ENCODE results near the gene MYBPC2.

The MYBPC2 gene

DNA sequence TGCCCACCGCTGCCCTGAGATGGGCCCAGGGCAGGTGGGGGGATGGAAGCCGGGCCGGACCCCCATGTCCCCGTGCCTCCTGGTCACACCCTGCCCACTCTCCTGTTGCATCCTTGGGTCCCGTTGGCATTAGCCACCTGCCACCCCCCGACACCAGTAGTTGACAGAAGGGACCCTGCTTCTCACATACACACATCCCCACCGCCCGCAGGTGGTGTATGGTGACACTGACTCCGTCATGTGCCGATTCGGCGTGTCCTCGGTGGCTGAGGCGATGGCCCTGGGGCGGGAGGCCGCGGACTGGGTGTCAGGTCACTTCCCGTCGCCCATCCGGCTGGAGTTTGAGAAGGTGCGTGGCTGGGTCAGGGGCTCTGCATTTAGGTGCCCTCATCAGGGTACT, 19.2 kb upstream of the MYBPC2 start:
- DNase-seq (ENCODE audit: low spot score), result no peak
- TF ChIP-seq, protein P1, sequence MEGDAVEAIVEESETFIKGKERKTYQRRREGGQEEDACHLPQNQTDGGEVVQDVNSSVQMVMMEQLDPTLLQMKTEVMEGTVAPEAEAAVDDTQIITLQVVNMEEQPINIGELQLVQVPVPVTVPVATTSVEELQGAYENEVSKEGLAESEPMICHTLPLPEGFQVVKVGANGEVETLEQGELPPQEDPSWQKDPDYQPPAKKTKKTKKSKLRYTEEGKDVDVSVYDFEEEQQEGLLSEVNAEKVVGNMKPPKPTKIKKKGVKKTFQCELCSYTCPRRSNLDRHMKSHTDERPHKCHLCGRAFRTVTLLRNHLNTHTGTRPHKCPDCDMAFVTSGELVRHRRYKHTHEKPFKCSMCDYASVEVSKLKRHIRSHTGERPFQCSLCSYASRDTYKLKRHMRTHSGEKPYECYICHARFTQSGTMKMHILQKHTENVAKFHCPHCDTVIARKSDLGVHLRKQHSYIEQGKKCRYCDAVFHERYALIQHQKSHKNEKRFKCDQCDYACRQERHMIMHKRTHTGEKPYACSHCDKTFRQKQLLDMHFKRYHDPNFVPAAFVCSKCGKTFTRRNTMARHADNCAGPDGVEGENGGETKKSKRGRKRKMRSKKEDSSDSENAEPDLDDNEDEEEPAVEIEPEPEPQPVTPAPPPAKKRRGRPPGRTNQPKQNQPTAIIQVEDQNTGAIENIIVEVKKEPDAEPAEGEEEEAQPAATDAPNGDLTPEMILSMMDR (IDR thresholded peaks at IDR 0.05; ENCODE audit: extremely low read depth, missing control alignments), result no peak

DNA sequence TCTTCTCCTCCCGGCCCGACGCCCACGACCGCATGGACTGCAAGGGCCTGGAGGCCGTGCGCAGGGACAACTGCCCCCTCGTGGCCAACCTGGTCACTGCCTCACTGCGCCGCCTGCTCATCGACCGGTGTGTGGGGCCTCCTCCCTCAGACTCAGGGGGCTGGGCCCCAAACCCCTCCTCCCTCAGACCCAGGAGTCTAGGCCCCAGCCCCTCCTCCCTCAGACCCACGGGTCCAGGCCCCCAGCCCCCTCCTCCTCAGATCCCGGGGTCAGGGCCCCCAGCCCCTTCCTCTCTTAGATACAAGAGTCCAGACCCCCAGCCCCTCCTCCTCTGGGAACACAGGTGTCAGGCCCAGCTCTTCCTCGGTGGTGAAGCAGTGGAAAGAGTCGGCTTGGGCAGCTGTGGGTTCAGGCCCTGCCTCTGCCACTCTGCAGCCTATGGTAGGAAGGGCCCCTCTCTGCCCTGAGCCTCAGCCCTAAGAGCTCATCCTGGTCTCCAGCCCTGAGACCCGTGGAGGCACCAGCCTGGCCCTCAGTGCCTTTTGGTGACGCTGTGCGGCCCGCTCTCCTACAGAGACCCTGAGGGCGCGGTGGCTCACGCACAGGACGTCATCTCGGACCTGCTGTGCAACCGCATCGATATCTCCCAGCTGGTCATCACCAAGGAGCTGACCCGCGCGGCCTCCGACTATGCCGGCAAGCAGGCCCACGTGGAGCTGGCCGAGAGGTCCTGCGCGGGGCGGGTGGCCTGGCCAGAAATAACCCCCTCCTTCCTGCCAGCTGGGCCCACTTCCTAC, 17.6 kb upstream of the MYBPC2 start:
- TF ChIP-seq, protein P1 (IDR thresholded peaks at IDR 0.05; ENCODE audit: extremely low read depth, missing control alignments), result peak; percentile 94
- peak; percentile 92 for DNase-seq (ENCODE audit: low spot score)

DNA sequence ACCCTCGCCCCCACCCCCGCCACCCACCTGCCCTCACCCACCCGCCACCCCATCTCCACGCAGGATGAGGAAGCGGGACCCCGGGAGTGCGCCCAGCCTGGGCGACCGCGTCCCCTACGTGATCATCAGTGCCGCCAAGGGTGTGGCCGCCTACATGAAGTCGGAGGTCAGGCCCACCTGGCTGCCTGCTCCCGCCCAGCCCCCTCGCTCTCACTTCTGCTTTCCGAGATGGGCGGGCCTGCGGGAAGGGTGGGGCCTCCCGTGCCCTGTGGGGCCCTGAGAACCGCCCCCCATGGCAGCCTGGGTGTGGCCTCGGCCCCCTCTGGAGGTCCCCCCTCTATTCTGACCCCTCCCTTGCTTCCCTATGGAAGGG, 17.0 kb upstream of the MYBPC2 start:
- DNase-seq (ENCODE audit: low spot score), result peak; percentile 97
- TF ChIP-seq, protein P1 (IDR thresholded peaks at IDR 0.05; ENCODE audit: extremely low read depth, missing control alignments), result no peak

DNA sequence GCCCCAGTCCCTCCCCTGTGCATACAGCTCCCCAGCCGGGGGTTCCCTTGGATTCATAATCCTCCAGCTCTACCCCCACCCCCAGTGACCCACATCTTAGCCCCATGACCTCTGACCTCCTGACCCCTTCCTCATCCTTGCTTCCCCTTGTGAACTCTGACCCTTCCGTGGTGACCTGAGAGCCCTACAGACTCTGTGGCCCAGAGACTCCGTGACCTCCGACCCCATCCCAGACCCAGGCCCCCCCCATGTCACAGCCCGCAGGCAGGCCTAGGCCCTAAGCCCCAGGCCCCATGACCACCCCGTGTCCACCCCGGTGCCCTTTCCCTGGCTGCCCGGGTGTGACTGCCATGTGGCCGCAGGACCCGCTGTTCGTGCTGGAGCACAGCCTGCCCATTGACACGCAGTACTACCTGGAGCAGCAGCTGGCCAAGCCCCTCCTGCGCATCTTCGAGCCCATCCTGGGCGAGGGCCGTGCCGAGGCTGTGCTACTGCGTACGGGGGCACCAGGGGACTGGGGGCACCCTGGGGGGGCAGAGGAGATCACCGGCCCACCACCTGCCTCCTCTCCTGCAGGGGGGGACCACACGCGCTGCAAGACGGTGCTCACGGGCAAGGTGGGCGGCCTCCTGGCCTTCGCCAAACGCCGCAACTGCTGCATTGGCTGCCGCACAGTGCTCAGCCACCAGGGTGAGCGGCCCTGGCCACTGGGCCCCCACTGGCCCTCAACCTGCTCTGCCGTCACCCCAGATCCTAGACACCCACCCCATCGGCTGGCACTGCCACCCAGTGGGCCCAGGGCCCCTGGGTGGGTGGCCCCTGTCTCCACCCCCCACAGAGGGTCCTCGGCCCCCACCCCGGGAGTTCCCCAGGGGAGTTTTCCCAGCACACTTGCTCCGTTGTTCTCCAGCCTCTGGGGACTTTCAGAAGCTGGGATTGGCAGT, 16.4 kb upstream of the MYBPC2 start:
- no peak for DNase-seq (ENCODE audit: low spot score)

DNA sequence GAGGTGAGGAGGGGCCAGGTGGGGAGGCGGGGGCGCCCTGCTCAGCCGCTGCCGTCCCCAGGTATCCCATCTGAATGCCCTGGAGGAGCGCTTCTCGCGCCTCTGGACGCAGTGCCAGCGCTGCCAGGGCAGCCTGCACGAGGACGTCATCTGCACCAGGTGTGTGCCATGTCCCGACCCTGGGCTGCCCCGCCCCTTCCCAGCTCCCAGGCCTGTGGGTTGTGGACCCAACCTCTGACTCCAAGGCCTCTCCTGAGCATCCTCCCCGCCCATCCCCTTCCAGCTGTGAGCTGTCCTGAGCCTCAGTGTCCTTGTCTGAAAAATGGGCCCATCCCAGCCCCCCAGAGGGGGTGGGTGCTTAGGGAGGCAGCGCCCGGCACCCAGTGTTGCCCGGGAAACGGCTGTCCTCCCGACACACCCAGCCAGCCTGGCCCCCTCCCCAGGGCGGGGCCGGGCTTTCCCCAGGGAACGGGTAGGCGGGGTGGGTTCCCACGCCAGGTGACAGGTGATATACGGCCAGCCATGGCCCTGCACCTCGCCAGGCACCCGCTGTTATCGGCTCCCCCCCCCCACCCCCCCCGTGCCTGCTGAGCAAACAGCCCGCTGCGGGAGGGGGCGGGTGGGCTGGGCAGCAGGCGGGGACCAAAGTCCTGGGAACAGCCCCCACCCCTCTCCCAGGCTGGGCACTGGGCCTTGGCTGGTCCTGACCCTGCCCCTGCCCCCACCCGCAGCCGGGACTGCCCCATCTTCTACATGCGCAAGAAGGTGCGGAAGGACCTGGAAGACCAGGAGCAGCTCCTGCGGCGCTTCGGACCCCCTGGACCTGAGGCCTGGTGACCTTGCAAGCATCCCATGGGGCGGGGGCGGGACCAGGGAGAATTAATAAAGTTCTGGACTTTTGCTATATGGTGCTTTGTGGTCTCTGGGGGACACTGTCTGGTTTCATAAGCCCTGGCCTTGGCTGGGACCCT, 15.3 kb upstream of the MYBPC2 start:
- no peak for DNase-seq (ENCODE audit: low spot score)
- TF ChIP-seq, protein P1 (IDR thresholded peaks at IDR 0.05; ENCODE audit: extremely low read depth, missing control alignments), result no peak

More for the DNA sequence above, 16.4 kb upstream of the MYBPC2 start:
- TF ChIP-seq, protein P1 (IDR thresholded peaks at IDR 0.05; ENCODE audit: extremely low read depth, missing control alignments), result no peak

DNA sequence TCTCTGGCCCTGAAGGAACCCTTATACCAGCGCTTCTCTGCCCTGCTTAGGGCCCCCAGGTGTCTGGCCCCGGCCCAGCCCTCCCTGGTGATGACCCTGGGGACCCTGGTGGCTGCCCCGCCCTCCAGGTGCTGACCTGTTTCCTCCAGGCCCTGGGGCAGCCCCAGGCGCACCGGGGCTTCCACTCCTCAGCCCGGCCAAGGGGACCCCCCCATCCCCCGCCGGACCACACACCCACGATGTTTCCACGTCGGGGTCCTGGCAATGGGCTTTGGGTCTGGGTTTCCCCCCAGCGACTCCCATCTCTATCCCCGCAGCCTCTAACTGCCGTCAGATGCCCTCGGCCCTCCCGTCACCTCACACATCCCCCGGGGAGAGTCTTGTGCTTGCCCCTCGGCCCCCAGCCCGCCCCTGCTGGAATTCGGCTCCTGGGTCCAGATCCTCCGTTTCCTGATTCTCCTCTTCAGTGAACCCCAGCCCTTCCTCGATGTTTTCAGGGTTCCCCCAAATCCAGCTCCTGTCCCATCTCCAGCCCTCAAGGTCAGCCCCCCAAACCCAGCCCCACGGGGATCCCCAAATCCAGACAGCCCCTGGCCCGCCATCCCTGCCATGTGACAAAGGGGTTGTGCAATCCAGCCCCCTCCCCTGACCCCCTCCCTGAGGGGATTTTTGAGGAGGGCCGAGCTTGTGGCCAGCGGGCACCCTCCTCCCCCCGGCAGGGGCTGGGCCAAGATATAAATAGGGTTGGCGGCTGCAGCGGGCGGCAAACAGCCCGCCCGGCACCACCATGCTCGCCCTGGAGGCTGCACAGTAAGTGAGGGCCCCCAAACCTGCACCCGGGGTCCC, 14.3 kb upstream of the MYBPC2 start, which contains the start of gene SPIB:
Gene SPIB (plus strand): TSS at position 763 of the 846 bp plus-strand sequence. CDS start 25 bp downstream, at position 788.
- DNase-seq (ENCODE audit: low spot score), result peak; percentile 73
- TF ChIP-seq, protein P1 (IDR thresholded peaks at IDR 0.05; ENCODE audit: extremely low read depth, missing control alignments), result no peak
